Activated CD8-positive, alpha-beta T cell treated with anti-CD3 and anti-CD28 coated beads for 36 hours (primary cell): ENCODE measurements around the gene PUS1. TPM values are rescaled to one million over a fixed set of nuclear protein-coding genes. Genes with fewer than 3 reads are reported as not detected.
"Not testable (repeated sequence)": the region's sequence is repeated elsewhere in the genome, so short reads cannot be mapped to it uniquely, and the experiment has no call there.

ENCODE experiments used
- ATAC-seq: fragments of 200-7000 bp; cut with Tn5 transposase; one replicate; pipeline ENCODE4 v1.10.0; 2021; ENCODE audit warnings: mild to moderate bottlenecking, moderate library complexity
- CTCF ChIA-PET: fragments of 350-600 bp; sonication (Branson Sonifier 250); formaldehyde crosslinking; loops from one replicate; lab custom pipeline; 2021; ENCODE audit warnings: antibody characterized with exemption; lab: Charles Lee
- POLR2A ChIA-PET: fragments of 350-600 bp; sonication (Branson Sonifier 250); formaldehyde crosslinking; loops from one replicate; lab custom pipeline; 2021; ENCODE audit warnings: antibody characterized with exemption; lab: Charles Lee
- DNase-seq: peaks from one replicate; pipeline ENCODE4 v3.0.0-alpha.2; 2020
- H3K27ac Mint-ChIP-seq: one replicate; pipeline ENCODE4 v1.8.0; 2021; ENCODE audit warnings: mild to moderate bottlenecking, mixed read lengths
- H3K27me3 Mint-ChIP-seq: one replicate; pipeline ENCODE4 v1.8.0; 2021; ENCODE audit warnings: mixed read lengths
- H3K36me3 Mint-ChIP-seq: one replicate; pipeline ENCODE4 v1.8.0; 2021; ENCODE audit warnings: low read depth, mixed read lengths
- H3K4me1 Mint-ChIP-seq: one replicate; pipeline ENCODE4 v1.8.0; 2021; ENCODE audit warnings: low read depth, mixed read lengths
- H3K4me3 Mint-ChIP-seq: one replicate; pipeline ENCODE4 v1.8.0; 2021; ENCODE audit warnings: mild to moderate bottlenecking, moderate library complexity, mixed read lengths
- H3K9me3 Mint-ChIP-seq: one replicate; pipeline ENCODE4 v1.8.0; 2021; ENCODE audit warnings: mixed read lengths
- CTCF ChIP-seq: fragments of 200-600 bp; IDR thresholded peaks from one replicate; pipeline ENCODE4 v1.8.0; 2022; ENCODE audit warnings: antibody characterized with exemption, mild to moderate bottlenecking
- intact Hi-C: fragments of 100-400 bp; cut with micrococcal nuclease; formaldehyde crosslinking; loops from one replicate; pipeline ENCODE4 v1.10.0; 2022
- total RNA-seq, 2 experiments: library from RNA; stranded (reverse); gene quantifications; one replicate each; pipeline ENCODE4 v1.2.3, GENCODE V29; 2021

Gene PUS1
- 10 to 100 TPM; 68.2 to 71.7 TPM for total RNA-seq

GRCh38 chr12:131928711-131929580 lies at the start of gene PUS1:
Gene PUS1, plus strand, starts transcription at chr12:131929276. Its CDS starts 447 bp downstream, at chr12:131929723.
- intact Hi-C loops: no loop called here

DNA sequence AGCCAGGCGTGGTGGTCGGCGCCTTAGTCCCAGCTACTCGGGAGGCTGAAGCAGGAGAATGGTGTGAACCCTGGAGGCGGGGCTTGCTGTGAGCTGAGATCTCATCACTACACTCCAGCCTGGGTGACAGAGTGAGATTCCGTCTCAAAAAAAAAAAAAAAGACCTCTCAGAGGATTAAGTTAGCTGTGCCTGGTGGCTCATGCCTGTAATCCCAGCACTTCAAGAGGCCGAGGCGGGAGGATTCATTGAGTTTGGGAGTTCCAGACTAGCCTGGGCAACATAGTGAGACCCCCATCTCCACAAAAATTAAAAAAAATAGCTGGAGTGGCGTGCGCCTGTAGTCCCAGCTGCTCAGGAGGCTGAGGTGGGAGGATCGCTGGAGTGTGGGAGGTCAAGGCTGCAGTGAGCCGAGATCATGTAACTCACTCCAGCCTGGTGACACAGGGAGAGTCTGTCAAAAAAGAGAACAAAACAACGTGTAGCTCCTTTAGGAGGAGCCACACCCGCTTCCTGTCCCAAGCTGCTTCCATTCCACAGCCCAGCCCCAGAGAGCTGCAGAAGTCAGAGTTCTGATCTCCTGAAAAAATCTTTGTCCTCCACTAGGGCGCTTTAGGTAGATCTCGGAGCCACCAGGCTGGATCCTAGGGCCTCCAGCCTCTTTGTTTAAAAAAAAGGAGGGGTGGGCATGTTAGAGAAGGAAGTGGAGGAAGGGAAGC lies 46.1 kb upstream of the PUS1 start:
- ChIA-PET CTCF (no interaction called here), POLR2A (interaction anchor here (0.6 kb wide), 1 partner anchor 50 kb away, joined by 4 read pairs; no protein-coding TSS in a partner anchor)
- ATAC-seq (no peak), DNase-seq (no peak)
- H3K4me1 Mint-ChIP-seq: no peaks in the 10 kb centered on the region
- H3K4me3 Mint-ChIP-seq: no peak overlapping the region
- H3K27ac Mint-ChIP-seq: no peak overlapping the region
- no peaks in the 10 kb centered on the region for H3K27me3 Mint-ChIP-seq
- intact Hi-C loops: no loop called here
- no peaks in the 10 kb centered on the region for H3K36me3 Mint-ChIP-seq
- H3K9me3 Mint-ChIP-seq: peaks cover 6% of the 10 kb centered on the region
- no peak for TF ChIP-seq CTCF

More at GRCh38 chr12:131928711-131929580, at the start of gene PUS1:
- peak; percentile 94 for DNase-seq
- no peaks in the 10 kb centered on the region for H3K27me3 Mint-ChIP-seq
- ChIA-PET CTCF (interaction anchor here (0.7 kb wide), 1 partner anchor 18 kb away, joined by 5 read pairs; no protein-coding TSS in a partner anchor), POLR2A (interaction anchor here (0.7 to 1.9 kb wide), 7 partner anchors 9 to 98 kb away, joined by 3 to 11 read pairs (median 7); partner anchors contain the start of gene EP400)
- H3K4me3 Mint-ChIP-seq: peak within 1 kb of the TSS; percentile 94
- peaks cover 34% of the 10 kb centered on the region for H3K36me3 Mint-ChIP-seq
- ATAC-seq: peak; percentile 93
- no peaks in the 10 kb centered on the region for H3K9me3 Mint-ChIP-seq
- no peak for TF ChIP-seq CTCF
- H3K27ac Mint-ChIP-seq: peak within 1 kb of the TSS; percentile 93
- peaks cover 20% of the 10 kb centered on the region for H3K4me1 Mint-ChIP-seq

- CTCF ChIA-PET: no interaction called here
- H3K27me3 Mint-ChIP-seq: no peaks in the 10 kb centered on the region
- ATAC-seq: no peak
- no peaks in the 10 kb centered on the region for H3K36me3 Mint-ChIP-seq
- no peak overlapping the region for H3K27ac Mint-ChIP-seq
- intact Hi-C loops: no loop called here
- no peak for TF ChIP-seq CTCF
- H3K9me3 Mint-ChIP-seq: peaks cover 6% of the 10 kb centered on the region
- no peak for DNase-seq
- POLR2A ChIA-PET: interaction anchor here (0.6 kb wide), 1 partner anchor 51 kb away, joined by 4 read pairs; no protein-coding TSS in a partner anchor
- no peaks in the 10 kb centered on the region for H3K4me1 Mint-ChIP-seq
- H3K4me3 Mint-ChIP-seq: no peak overlapping the region
Measured at GRCh38 chr12:131883521-131883900, 45.6 kb upstream of the PUS1 start.

DNA sequence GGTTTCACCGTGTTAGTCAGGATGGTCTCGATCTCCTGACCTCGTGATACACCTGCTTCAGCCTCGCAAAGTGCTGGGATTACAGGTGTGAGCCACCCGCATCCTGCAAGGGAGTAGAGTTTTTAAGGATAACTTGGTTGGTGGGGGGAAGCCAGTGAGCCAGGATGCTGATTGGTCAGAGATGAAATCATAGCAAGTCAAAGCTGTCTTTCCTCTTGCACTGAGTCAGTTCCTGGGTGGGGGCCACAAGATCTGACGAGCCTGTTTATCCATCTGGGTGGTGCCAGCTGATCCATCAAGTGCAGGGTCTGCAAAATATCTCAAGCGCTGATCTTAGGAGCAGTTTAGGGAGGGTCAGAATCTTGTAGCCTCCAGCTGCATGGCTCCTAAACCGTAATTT lies 44.0 kb upstream of the PUS1 start:
- H3K4me1 Mint-ChIP-seq, H3K27ac Mint-ChIP-seq, H3K27me3 Mint-ChIP-seq, H3K36me3 Mint-ChIP-seq, H3K9me3 Mint-ChIP-seq, H3K4me3 Mint-ChIP-seq, CTCF ChIA-PET, DNase-seq, intact Hi-C loops, ATAC-seq, POLR2A ChIA-PET: not testable (repeated sequence)

GRCh38 chr12:131885543-131886057 lies 43.5 kb upstream of the PUS1 start:
- no peak for DNase-seq
- Mint-ChIP-seq H3K4me3 (no peak overlapping the region), H3K4me1 (no peaks in the 10 kb centered on the region), H3K27me3 (no peaks in the 10 kb centered on the region), H3K9me3 (peaks cover 6% of the 10 kb centered on the region), H3K36me3 (no peaks in the 10 kb centered on the region), H3K27ac (no peak overlapping the region)
- TF ChIP-seq CTCF: no peak
- POLR2A ChIA-PET: interaction anchor here (1.0 kb wide), 1 partner anchor 256 kb away, joined by 5 read pairs; no protein-coding TSS in a partner anchor
- CTCF ChIA-PET: no interaction called here
- intact Hi-C loops: no loop called here
- ATAC-seq: no peak

GRCh38 chr12:131891722-131892121 lies 37.4 kb upstream of the PUS1 start:
- H3K9me3 Mint-ChIP-seq, intact Hi-C loops, H3K4me3 Mint-ChIP-seq, H3K27ac Mint-ChIP-seq, ATAC-seq, H3K27me3 Mint-ChIP-seq, DNase-seq, H3K4me1 Mint-ChIP-seq, CTCF ChIA-PET, POLR2A ChIA-PET, H3K36me3 Mint-ChIP-seq: not testable (repeated sequence)
